LNCaP clone FGC (cell line): ENCODE results near the gene LHFPL6.

Experiments used
- DNase-seq: peaks from one replicate; pipeline ENCODE4 v3.0.0-alpha.2; 2011; ENCODE audit warnings: low read depth
- H3K4me3 ChIP-seq: 2 replicates; pipeline ENCODE4 v1.5.1; 2011; ENCODE audit warnings: mild to moderate bottlenecking, low read depth, low read length, control low read depth
- TF ChIP-seq, protein P1 (sequence below): IDR thresholded peaks from 2 replicates; pipeline ENCODE4 v1.5.1; 2012; ENCODE audit warnings: mild to moderate bottlenecking; ENCODE audit not compliant: control insufficient read depth, insufficient read depth; ENCODE audit errors: extremely low read depth

The LHFPL6 gene

DNA sequence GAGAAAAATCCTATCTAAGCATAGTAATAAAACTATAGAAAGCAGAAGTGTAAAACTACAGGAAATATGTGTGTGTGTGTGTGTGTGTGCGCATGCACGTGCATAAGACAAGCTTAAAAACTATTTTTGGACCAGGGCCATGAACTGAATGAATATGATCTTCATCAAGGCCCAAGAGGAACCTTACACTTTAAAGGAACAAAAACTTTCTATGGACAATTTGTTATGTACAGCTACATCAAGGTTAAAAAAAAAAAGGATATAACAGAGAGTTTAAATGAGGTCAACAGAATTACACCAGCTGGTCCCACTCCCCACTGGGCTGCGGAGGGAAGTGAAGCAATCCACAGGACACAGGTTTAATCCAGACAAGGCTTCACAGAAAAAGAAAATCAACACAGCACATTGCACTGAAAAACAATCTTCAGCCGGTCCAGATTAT is 151.1 kb downstream of the LHFPL6 start:
- no peak for DNase-seq
- no peak overlapping the region for H3K4me3 ChIP-seq
- TF ChIP-seq, protein P1, sequence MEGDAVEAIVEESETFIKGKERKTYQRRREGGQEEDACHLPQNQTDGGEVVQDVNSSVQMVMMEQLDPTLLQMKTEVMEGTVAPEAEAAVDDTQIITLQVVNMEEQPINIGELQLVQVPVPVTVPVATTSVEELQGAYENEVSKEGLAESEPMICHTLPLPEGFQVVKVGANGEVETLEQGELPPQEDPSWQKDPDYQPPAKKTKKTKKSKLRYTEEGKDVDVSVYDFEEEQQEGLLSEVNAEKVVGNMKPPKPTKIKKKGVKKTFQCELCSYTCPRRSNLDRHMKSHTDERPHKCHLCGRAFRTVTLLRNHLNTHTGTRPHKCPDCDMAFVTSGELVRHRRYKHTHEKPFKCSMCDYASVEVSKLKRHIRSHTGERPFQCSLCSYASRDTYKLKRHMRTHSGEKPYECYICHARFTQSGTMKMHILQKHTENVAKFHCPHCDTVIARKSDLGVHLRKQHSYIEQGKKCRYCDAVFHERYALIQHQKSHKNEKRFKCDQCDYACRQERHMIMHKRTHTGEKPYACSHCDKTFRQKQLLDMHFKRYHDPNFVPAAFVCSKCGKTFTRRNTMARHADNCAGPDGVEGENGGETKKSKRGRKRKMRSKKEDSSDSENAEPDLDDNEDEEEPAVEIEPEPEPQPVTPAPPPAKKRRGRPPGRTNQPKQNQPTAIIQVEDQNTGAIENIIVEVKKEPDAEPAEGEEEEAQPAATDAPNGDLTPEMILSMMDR: no peak

DNA sequence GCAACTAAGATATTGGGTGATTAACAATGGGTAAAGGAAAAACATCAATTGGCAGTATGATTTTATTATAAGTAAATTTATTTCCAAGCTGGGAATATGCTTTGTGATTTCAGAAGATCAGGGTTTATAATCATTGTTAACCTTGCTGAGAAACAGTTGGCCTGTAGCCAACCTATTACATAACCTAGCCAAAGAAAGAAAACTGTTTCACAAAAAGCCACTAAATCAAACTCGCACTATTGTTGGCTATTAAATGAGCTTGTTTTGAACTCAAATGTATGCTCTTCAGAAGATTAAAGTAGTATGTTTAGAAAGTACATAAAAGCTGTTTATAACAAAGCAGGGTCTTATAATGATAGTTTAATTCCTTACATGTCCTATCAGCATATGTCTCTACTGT is 151.7 kb downstream of the LHFPL6 start:
- TF ChIP-seq, protein P1: no peak
- no peak for DNase-seq
- H3K4me3 ChIP-seq: no peak overlapping the region

- TF ChIP-seq, protein P1: no peak
- no peak overlapping the region for H3K4me3 ChIP-seq
- no peak for DNase-seq
These were observed 152.8 kb downstream of the LHFPL6 start for GRCh38 chr13:39450176-39450575.

GRCh38 chr13:39448834-39449233 is 154.2 kb downstream of the LHFPL6 start:
- no peak for DNase-seq
- no peak overlapping the region for H3K4me3 ChIP-seq
- TF ChIP-seq, protein P1: no peak

DNA sequence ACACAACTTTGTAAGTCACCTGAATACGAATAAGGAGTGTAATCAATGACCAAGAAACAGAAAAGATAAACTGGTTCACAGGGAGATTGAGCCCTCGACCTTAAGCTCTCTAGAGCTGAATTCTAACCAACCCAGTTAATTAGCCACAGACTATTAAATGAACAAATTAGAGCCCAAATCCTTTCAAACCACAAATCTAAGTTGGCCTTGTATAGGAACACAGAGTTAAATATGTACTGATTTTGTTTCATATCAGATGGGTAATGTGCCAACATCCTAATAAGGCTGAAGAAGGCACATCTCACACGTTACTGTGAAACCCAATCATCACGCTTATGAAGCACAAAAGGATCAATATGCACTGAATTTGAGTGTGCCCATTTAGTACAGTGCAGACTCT is 156.1 kb downstream of the LHFPL6 start:
- TF ChIP-seq, protein P1: no peak
- H3K4me3 ChIP-seq: no peak overlapping the region
- DNase-seq: no peak

GRCh38 chr13:39444866-39445265 is 158.1 kb downstream of the LHFPL6 start:
- TF ChIP-seq, protein P1: no peak
- no peak overlapping the region for H3K4me3 ChIP-seq
- DNase-seq: no peak

DNA sequence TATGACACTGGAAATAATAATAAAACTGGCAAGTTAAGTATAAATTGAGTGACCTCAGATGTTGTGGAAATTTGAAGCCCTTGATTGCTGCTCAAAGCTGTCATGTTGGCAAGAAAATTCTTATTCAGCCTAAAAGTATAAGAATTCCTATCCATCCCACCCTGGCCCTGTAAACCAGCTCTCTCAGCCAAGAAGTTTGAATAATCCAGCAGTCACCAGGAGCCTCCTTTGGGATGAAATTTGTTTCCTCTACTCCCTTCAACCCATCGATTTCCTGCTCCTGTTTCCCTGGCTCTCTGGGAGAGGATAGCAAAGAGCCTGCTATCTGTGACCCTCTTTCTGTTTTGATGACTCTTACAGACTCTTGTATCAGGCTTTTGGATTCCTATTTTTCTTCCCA is 169.3 kb downstream of the LHFPL6 start:
- H3K4me3 ChIP-seq: no peak overlapping the region
- TF ChIP-seq, protein P1: no peak
- DNase-seq: no peak
